Neural cell (in vitro differentiated cells): Measurements from ENCODE around the gene SGTA.

Experiments
- EZH2 ChIP-seq: fragments of 200-600, 300-800 bp; shearing (Covaris generic), sonication (generic); IDR thresholded peaks from 2 replicates; pipeline ENCODE4 v1.6.1; 2014; ENCODE audit warnings: antibody characterized with exemption, low read length, borderline replicate concordance, mild to moderate bottlenecking; ENCODE audit not compliant: insufficient read depth, poor library complexity, severe bottlenecking
- MXI1 ChIP-seq: fragments of 450-650 bp; conservative IDR thresholded peaks from 2 replicates; pipeline ENCODE4 v1.6.1; 2014; ENCODE audit warnings: antibody characterized with exemption, mild to moderate bottlenecking; ENCODE audit not compliant: poor library complexity, severe bottlenecking
- RAD21 ChIP-seq: fragments of 450-650 bp; conservative IDR thresholded peaks from 2 replicates; pipeline ENCODE4 v1.6.1; 2014; ENCODE audit warnings: antibody characterized with exemption, mild to moderate bottlenecking, moderate library complexity
- TF ChIP-seq, protein P1 (sequence below): fragments of 450-650 bp; IDR thresholded peaks from 2 replicates; pipeline ENCODE4 v1.5.1; 2014; ENCODE audit warnings: antibody characterized with exemption, mild to moderate bottlenecking, moderate library complexity; ENCODE audit not compliant: poor library complexity, severe bottlenecking
- TF ChIP-seq, protein P2 (sequence below): IDR thresholded peaks from 2 replicates; pipeline ENCODE4 v1.6.1; 2012; ENCODE audit warnings: borderline replicate concordance

DNA sequence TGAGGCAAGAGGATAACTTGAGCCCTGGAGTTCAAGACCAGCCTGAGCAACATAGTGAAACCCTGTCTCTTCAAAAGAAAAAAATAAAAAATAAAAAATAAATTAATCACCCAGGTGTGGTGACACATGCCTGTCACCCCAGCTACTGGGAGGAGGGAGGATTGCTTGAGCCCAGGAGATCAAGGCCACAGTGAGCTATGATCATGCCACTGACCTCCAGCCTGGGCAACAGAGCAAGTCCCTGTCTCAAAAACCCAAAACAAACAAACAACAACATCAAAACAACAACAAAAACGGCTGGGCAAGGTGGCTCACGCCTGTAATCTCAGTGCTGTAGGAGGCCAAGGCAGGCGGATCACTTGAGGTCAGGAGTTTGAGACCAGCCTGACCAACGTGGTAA, 39.0 kb downstream of the SGTA start:
- TF ChIP-seq, protein P1, sequence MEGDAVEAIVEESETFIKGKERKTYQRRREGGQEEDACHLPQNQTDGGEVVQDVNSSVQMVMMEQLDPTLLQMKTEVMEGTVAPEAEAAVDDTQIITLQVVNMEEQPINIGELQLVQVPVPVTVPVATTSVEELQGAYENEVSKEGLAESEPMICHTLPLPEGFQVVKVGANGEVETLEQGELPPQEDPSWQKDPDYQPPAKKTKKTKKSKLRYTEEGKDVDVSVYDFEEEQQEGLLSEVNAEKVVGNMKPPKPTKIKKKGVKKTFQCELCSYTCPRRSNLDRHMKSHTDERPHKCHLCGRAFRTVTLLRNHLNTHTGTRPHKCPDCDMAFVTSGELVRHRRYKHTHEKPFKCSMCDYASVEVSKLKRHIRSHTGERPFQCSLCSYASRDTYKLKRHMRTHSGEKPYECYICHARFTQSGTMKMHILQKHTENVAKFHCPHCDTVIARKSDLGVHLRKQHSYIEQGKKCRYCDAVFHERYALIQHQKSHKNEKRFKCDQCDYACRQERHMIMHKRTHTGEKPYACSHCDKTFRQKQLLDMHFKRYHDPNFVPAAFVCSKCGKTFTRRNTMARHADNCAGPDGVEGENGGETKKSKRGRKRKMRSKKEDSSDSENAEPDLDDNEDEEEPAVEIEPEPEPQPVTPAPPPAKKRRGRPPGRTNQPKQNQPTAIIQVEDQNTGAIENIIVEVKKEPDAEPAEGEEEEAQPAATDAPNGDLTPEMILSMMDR = no peak
- TF ChIP-seq, protein P2, sequence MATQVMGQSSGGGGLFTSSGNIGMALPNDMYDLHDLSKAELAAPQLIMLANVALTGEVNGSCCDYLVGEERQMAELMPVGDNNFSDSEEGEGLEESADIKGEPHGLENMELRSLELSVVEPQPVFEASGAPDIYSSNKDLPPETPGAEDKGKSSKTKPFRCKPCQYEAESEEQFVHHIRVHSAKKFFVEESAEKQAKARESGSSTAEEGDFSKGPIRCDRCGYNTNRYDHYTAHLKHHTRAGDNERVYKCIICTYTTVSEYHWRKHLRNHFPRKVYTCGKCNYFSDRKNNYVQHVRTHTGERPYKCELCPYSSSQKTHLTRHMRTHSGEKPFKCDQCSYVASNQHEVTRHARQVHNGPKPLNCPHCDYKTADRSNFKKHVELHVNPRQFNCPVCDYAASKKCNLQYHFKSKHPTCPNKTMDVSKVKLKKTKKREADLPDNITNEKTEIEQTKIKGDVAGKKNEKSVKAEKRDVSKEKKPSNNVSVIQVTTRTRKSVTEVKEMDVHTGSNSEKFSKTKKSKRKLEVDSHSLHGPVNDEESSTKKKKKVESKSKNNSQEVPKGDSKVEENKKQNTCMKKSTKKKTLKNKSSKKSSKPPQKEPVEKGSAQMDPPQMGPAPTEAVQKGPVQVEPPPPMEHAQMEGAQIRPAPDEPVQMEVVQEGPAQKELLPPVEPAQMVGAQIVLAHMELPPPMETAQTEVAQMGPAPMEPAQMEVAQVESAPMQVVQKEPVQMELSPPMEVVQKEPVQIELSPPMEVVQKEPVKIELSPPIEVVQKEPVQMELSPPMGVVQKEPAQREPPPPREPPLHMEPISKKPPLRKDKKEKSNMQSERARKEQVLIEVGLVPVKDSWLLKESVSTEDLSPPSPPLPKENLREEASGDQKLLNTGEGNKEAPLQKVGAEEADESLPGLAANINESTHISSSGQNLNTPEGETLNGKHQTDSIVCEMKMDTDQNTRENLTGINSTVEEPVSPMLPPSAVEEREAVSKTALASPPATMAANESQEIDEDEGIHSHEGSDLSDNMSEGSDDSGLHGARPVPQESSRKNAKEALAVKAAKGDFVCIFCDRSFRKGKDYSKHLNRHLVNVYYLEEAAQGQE = no peak
- TF ChIP-seq EZH2 (no peak), MXI1 (no peak), RAD21 (no peak)
